NCI-H2029 (cell line): ENCODE data around the gene CLDN6.

Experiments used
- DNase-seq: peaks from one replicate; lab custom pipeline; 2025; lab: John Stamatoyannopoulos, UW

CLDN6 gene

GRCh38 chr16:3051494-3051893, 33.5 kb upstream of the CLDN6 start:
- DNase-seq = no peak

- DNase-seq = no peak
Observed at GRCh38 chr16:3051009-3051408, 33.0 kb upstream of the CLDN6 start.

- DNase-seq = no peak
Observed at GRCh38 chr16:3050487-3050886, 32.5 kb upstream of the CLDN6 start.

- DNase-seq = no peak
Observed at GRCh38 chr16:3049921-3050481, 32.0 kb upstream of the CLDN6 start.

GRCh38 chr16:3047387-3047720, 29.4 kb upstream of the CLDN6 start:
- DNase-seq = no peak

GRCh38 chr16:3046641-3047386, 28.8 kb upstream of the CLDN6 start:
- no peak for DNase-seq

GRCh38 chr16:3045758-3046640, 28.0 kb upstream of the CLDN6 start, which contains the start of gene MMP25:
MMP25 (plus strand) TSS chr16:3046561; CDS start chr16:3046918, 357 bp downstream.
- no peak for DNase-seq

- no peak for DNase-seq
Observed at GRCh38 chr16:3044708-3045107, 26.7 kb upstream of the CLDN6 start.

GRCh38 chr16:3042376-3042775, 24.4 kb upstream of the CLDN6 start:
- no peak for DNase-seq

- DNase-seq = no peak
Observed at GRCh38 chr16:3038896-3039295, 20.9 kb upstream of the CLDN6 start.

- peak; percentile 68 for DNase-seq
Observed at GRCh38 chr16:3038256-3038655, 20.3 kb upstream of the CLDN6 start.

- no peak for DNase-seq
Observed at GRCh38 chr16:3036726-3037315, 18.8 kb upstream of the CLDN6 start, which contains the start of gene BICDL2. BICDL2 (minus strand) TSS chr16:3036944; CDS start chr16:3035496, 1,448 bp downstream.

GRCh38 chr16:3035972-3036725, 18.2 kb upstream of the CLDN6 start:
- no peak for DNase-seq

- DNase-seq = no peak
Observed at GRCh38 chr16:3035289-3035971, 17.4 kb upstream of the CLDN6 start.

- DNase-seq = no peak
Observed at GRCh38 chr16:3032624-3033023, 14.6 kb upstream of the CLDN6 start.

- DNase-seq = no peak
Observed at GRCh38 chr16:3030222-3031212, 12.5 kb upstream of the CLDN6 start.

- no peak for DNase-seq
Observed at GRCh38 chr16:3029491-3030221, 11.7 kb upstream of the CLDN6 start.

GRCh38 chr16:3028716-3029319, 10.8 kb upstream of the CLDN6 start:
- DNase-seq = no peak
